ENCODE measurements around the gene ADGRB3.

GRCh38 chr6:68724060-68724459 lies 89.0 kb downstream of the ADGRB3 start:
- TF ChIP-seq CEBPZ (IDR thresholded peaks at IDR 0.05; ENCODE audit: low read depth, low read length) (no peak), TAF1 (IDR thresholded peaks at IDR 0.05; ENCODE audit: borderline replicate concordance, low read depth, low read length) (no peak), REST (IDR thresholded peaks at IDR 0.05; ENCODE audit: low read depth, low read length) (no peak), CTCF (IDR thresholded peaks at IDR 0.05 in 2 of 3, conservative IDR thresholded peaks at IDR 0.05 in 1 of 3; ENCODE audit: control insufficient read depth in 2 of 3, extremely low read depth in 1 of 3, insufficient read depth in 1 of 3, low read depth in 3 of 3, low read length in 3 of 3) (no peak), ZNF274 (IDR thresholded peaks at IDR 0.05; ENCODE audit: insufficient read depth, insufficient read length) (no peak), CREM (IDR thresholded peaks at IDR 0.05; ENCODE audit: low read depth) (no peak), CBX3 (IDR thresholded peaks at IDR 0.05; ENCODE audit: borderline replicate concordance, low read depth) (no peak)
